GM06990 (cell line): ENCODE data around the gene RASA3.

Source experiments
- DNase-seq: peaks from one replicate; pipeline ENCODE4 v3.0.0-alpha.2; 2011; ENCODE audit not compliant: insufficient read length; ENCODE audit errors: extremely low read depth
- H3K27me3 ChIP-seq: replicated peaks from 2 replicates; pipeline ENCODE4 v1.6.0; 2011; ENCODE audit warnings: low read length; ENCODE audit not compliant: control insufficient read depth, insufficient read depth
- H3K36me3 ChIP-seq: 2 replicates; pipeline ENCODE4 v1.5.1; 2011; ENCODE audit warnings: low read length; ENCODE audit not compliant: control insufficient read depth, insufficient read depth
- H3K4me3 ChIP-seq: replicated peaks from 2 replicates; pipeline ENCODE4 v1.5.1; 2011; ENCODE audit warnings: low read depth, mild to moderate bottlenecking, control low read depth, low read length
- TF ChIP-seq, protein P1 (sequence below): IDR thresholded peaks from 2 replicates; pipeline ENCODE4 v1.5.1; 2011; ENCODE audit warnings: low read length, control low read depth, mild to moderate bottlenecking, inconsistent platforms; ENCODE audit not compliant: insufficient read depth, poor library complexity, severe bottlenecking

The RASA3 gene

GRCh38 chr13:114088863-114089262 lies 43.6 kb downstream of the RASA3 start:
- Histone ChIP-seq H3K4me3 (no peak overlapping the region), H3K36me3 (no peaks in the 10 kb centered on the region), H3K27me3 (no peaks in the 10 kb centered on the region)
- TF ChIP-seq, protein P1, sequence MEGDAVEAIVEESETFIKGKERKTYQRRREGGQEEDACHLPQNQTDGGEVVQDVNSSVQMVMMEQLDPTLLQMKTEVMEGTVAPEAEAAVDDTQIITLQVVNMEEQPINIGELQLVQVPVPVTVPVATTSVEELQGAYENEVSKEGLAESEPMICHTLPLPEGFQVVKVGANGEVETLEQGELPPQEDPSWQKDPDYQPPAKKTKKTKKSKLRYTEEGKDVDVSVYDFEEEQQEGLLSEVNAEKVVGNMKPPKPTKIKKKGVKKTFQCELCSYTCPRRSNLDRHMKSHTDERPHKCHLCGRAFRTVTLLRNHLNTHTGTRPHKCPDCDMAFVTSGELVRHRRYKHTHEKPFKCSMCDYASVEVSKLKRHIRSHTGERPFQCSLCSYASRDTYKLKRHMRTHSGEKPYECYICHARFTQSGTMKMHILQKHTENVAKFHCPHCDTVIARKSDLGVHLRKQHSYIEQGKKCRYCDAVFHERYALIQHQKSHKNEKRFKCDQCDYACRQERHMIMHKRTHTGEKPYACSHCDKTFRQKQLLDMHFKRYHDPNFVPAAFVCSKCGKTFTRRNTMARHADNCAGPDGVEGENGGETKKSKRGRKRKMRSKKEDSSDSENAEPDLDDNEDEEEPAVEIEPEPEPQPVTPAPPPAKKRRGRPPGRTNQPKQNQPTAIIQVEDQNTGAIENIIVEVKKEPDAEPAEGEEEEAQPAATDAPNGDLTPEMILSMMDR = no peak
- DNase-seq = no peak

DNA sequence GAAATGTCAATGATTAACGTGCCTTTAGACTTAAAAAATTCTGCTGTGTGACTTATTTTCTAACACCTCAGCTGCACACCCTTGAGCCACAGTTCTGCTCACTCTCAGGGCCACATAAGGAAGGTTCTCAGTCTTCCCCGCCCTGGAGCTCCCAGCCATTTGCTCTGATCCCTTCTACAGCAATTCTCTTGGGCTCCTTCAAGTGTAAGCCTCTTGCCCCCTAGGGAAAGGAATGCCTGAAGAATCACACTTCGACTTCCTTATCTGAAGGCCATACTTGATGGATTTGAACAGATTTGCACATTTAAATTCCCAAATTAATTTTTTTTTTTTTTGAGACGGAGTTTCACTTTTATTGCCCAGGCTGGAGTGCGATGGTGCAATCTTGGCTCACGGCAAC lies 44.2 kb downstream of the RASA3 start:
- H3K27me3 ChIP-seq = no peaks in the 10 kb centered on the region
- no peak for DNase-seq
- TF ChIP-seq, protein P1 = no peak
- H3K4me3 ChIP-seq = no peak overlapping the region
- H3K36me3 ChIP-seq = no peaks in the 10 kb centered on the region

DNA sequence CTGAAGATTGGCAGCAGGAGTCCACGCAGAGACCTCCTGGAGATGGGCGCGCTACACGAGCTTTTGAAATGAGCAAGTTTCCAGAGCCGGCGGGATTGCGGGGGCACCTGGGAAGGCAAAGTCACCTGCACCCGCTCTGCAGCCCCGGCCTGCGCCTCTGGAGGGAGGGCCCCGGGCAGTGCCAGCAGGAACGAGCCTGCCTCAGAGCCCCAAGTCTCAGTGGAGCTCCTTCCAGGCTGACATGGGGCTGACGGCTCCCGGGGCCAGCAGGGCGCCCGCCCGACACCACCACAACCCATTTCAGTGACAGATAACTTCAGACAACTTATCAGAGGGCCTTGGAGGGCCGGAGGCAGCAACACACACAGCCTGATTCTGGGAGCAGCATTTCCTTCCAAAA lies 45.0 kb downstream of the RASA3 start:
- H3K36me3 ChIP-seq = no peaks in the 10 kb centered on the region
- H3K27me3 ChIP-seq = no peaks in the 10 kb centered on the region
- TF ChIP-seq, protein P1 = no peak
- no peak for DNase-seq
- H3K4me3 ChIP-seq = no peak overlapping the region

GRCh38 chr13:114082849-114083645 lies 49.4 kb downstream of the RASA3 start:
- no peak overlapping the region for H3K4me3 ChIP-seq
- no peak for DNase-seq
- H3K27me3 ChIP-seq = no peaks in the 10 kb centered on the region
- TF ChIP-seq, protein P1 = no peak
- no peaks in the 10 kb centered on the region; the same call in 1 of the 2 replicates for H3K36me3 ChIP-seq

DNA sequence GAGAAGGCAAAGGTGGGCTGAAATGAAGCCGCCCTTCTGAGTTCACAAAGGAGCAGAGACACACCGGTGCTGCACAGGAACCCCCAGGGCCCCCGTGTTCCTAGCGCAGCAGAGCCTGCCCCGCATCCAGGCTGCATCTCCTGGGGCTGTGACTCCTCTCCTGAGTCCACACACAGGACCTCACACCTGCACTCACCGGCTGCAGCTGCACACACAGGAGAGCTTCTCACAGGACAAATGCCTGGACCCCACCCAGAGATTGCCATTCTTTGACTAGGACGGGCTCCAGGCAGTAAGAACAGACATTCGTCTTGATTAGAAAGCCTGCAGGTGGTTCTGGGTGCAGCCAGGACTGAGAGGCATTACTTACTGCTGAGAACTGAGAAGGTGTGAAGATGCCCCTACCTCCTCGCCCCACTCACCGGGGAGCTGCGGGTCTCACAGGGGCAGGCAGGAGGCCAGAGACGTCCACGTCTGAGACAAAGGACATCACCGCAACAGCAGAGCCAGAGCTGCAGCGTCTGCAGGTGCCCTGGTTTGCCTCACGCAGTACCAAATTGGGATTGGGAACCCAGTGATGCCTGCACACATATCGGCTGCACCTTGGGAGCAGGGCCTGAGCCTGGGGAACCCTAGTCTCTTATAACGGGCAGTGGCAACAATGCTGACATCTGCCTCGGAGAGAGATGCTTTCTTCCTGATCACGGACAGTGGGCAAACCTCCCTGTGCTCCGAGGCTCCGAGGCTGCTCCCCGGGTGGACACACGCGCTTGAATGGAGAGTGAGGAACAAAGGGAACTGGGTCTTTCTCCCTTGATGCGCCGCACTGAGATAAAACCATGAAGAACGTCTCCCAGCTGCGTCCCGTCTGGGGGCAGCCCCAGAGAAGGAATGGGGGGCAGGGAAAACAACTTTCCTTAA lies 50.4 kb downstream of the RASA3 start:
- no peaks in the 10 kb centered on the region; the same call in 1 of the 2 replicates for H3K36me3 ChIP-seq
- H3K4me3 ChIP-seq = no peak overlapping the region
- H3K27me3 ChIP-seq = no peaks in the 10 kb centered on the region
- TF ChIP-seq, protein P1 = no peak
- no peak for DNase-seq
